Bronchial epithelial cell (primary cell): ENCODE data around the gene DDC. TPM values are rescaled to one million over a fixed set of nuclear protein-coding genes. Genes with fewer than 3 reads are reported as not detected.

ENCODE experiments used
- DNase-seq: peaks from one replicate; pipeline ENCODE4 v3.0.0-alpha.2; 2010; ENCODE audit warnings: low read depth
- FAIRE-seq: peaks from 2 replicates; lab custom pipeline; 2011; peaks lifted over from hg19 to GRCh38; lab: Jason Lieb, UNC
- H3K27me3 ChIP-seq: 2 replicates; pipeline ENCODE4 v1.5.1; 2011; ENCODE audit warnings: low read length; ENCODE audit not compliant: control insufficient read depth, insufficient read depth
- H3K36me3 ChIP-seq: 2 replicates; pipeline ENCODE4 v1.5.1; 2011; ENCODE audit warnings: low read length; ENCODE audit not compliant: control insufficient read depth, insufficient read depth
- H3K4me3 ChIP-seq: 2 replicates; pipeline ENCODE4 v1.5.1; 2011; ENCODE audit warnings: mild to moderate bottlenecking, low read depth, low read length, control low read depth
- CTCF ChIP-seq: IDR thresholded peaks from 2 replicates; pipeline ENCODE4 v1.5.1; 2011; ENCODE audit warnings: mild to moderate bottlenecking, moderate library complexity, low read length, control low read depth, inconsistent platforms; ENCODE audit not compliant: insufficient read depth, severe bottlenecking
- total RNA-seq: library from RNA; depleted of rRNA; stranded (reverse); fragments of >200 nt; gene quantifications from 2 replicates; pipeline ENCODE4 v1.2.1, GENCODE V29; 2014

The DDC gene
- total RNA-seq, 1 donor from 2014 or later, result not detected

GRCh38 chr7:50473531-50473930, 91.7 kb downstream of the DDC start:
- FAIRE-seq, result no peak
- H3K4me3 ChIP-seq, result no peak overlapping the region
- no peaks in the 10 kb centered on the region for H3K36me3 ChIP-seq
- DNase-seq, result no peak
- TF ChIP-seq CTCF, result no peak
- H3K27me3 ChIP-seq, result peaks cover 2% of the 10 kb centered on the region

- H3K27me3 ChIP-seq, result peaks cover 2% of the 10 kb centered on the region
- FAIRE-seq (no peak), DNase-seq (no peak)
- H3K4me3 ChIP-seq, result no peak overlapping the region
- H3K36me3 ChIP-seq, result no peaks in the 10 kb centered on the region
- TF ChIP-seq CTCF, result no peak
Measured at GRCh38 chr7:50472427-50472826, 92.8 kb downstream of the DDC start.

GRCh38 chr7:50471970-50472369, 93.2 kb downstream of the DDC start:
- DNase-seq (no peak), FAIRE-seq (no peak)
- Histone ChIP-seq H3K36me3 (no peaks in the 10 kb centered on the region), H3K4me3 (no peak overlapping the region), H3K27me3 (peaks cover 2% of the 10 kb centered on the region)
- no peak for TF ChIP-seq CTCF

- Histone ChIP-seq H3K36me3 (no peaks in the 10 kb centered on the region), H3K4me3 (no peak overlapping the region), H3K27me3 (peaks cover 2% of the 10 kb centered on the region)
- DNase-seq (no peak), FAIRE-seq (peak; percentile 43)
- no peak for TF ChIP-seq CTCF
Measured at GRCh38 chr7:50470250-50471163, 94.7 kb downstream of the DDC start.

DNA sequence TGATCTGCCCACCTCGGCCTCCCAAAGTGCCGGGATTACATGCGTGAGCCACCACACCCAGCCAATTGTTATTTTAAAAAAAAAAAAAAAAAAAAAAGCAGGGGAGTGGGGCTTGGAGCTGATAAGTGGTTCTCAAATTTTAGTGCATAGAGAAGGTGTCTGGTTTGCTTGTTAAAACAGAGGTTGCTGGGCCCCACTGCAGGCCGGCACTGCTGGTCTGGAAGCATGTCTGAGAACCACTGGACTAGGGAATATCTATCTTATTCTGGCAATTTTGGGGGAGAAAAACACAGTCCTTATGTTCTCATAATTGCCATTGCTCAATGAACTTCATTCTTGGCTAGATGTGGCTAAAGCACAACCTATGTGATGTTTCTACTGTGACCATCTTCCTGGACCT, 96.0 kb downstream of the DDC start:
- Histone ChIP-seq H3K27me3 (no peaks in the 10 kb centered on the region), H3K36me3 (no peaks in the 10 kb centered on the region), H3K4me3 (no peak overlapping the region)
- no peak for FAIRE-seq
- DNase-seq, result no peak
- no peak for TF ChIP-seq CTCF
